Panc1 (cell line): ENCODE data around the gene CCDC59.

Experiments used
- CTCF ChIP-seq: fragments of 450-650 bp; IDR thresholded peaks from 2 replicates; pipeline ENCODE4 v1.5.1; 2017; ENCODE audit warnings: mild to moderate bottlenecking
- POLR2AphosphoS5 ChIP-seq: IDR thresholded peaks from 2 replicates; pipeline ENCODE4 v1.6.1; 2012; ENCODE audit warnings: mild to moderate bottlenecking, low read depth, low read length, moderate library complexity
- REST ChIP-seq, 2 experiments: IDR thresholded peaks; 2 replicates each; pipeline ENCODE4 v1.6.1; 2011 to 2012; ENCODE audit warnings: low read depth in 2 of 2, control low read depth in 1 of 2, low read length in 1 of 2, mild to moderate bottlenecking in 1 of 2, moderate library complexity in 1 of 2; ENCODE audit not compliant: insufficient read depth in 1 of 2
- SIN3A ChIP-seq: IDR thresholded peaks from 2 replicates; pipeline ENCODE4 v1.6.1; 2012; ENCODE audit warnings: low read depth, mild to moderate bottlenecking, low read length, moderate library complexity, borderline replicate concordance; ENCODE audit not compliant: insufficient read depth
- TCF7L2 ChIP-seq: IDR thresholded peaks from 2 replicates; pipeline ENCODE4 v1.6.1; 2011; ENCODE audit warnings: mild to moderate bottlenecking, low read depth, low read length, inconsistent platforms

GRCh38 chr12:82325540-82326336 is 32.4 kb downstream of the CCDC59 start:
- TF ChIP-seq CTCF (no peak), POLR2AphosphoS5 (no peak), SIN3A (no peak), REST (IDR thresholded peaks at IDR 0.05; ENCODE audit: insufficient read depth in 1 of 2, low read depth in 2 of 2, low read length in 1 of 2) (no peak), TCF7L2 (no peak)
